Fibroblast of skin of back (primary cell): ENCODE measurements around the gene MYCL.

Experiments
- DNase-seq: peaks from one replicate; pipeline ENCODE4 v3.0.0-alpha.2; 2013

The MYCL gene

DNA sequence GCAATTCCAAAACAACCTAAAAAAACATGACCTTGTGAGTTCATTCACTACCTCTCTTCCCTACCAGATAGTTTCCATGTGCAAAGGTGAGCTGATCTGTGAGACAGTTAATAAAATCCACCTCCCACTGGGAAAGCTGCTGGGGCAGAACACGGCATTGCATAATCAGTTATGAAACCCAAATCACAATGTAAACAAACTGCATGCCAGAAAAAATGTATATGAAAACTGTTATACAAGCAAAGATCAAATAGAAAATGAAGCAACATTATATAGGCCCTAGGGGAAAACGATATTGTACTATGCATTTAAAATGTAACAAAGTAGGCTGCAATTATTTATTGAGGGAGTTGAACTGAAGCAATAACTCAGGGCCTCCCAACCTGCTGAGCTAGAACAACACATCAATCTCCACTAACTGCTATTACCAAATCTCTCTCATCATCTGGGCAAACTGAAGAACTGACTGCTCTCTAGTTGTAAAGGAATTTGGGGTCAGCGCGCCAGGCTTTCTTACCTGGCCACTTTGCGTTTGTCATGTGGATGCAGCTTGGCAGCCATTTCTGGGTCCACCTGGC, 49.4 kb downstream of the MYCL start:
- DNase-seq, result no peak

DNA sequence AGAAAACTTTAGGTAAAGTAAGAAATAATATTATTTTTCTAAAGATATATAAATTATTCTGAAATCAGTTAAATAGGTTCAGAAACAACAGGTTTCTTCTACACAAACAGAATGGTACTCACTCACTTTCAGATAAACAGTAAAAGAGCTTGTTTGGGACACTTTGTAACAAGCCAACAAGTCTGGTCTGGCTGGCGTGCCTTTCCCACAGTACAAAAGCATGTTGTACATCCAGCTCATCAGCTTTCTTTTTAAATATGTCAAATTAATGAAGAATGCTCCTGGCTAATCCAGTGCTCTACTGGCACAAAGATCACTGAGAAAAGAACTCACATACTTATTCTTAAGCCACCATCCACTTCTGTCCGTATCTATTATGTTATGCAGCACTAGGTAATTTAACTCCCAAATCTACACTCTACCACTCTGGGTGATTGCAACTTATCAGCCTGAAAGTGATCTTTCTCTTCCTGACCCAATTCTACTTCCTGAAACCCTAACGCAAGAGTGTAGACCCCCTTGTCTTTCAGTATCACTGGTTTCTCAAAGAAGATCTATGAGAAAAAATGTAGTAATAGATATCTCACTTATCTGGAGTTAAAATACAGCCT, 51.0 kb downstream of the MYCL start:
- DNase-seq, result no peak

DNA sequence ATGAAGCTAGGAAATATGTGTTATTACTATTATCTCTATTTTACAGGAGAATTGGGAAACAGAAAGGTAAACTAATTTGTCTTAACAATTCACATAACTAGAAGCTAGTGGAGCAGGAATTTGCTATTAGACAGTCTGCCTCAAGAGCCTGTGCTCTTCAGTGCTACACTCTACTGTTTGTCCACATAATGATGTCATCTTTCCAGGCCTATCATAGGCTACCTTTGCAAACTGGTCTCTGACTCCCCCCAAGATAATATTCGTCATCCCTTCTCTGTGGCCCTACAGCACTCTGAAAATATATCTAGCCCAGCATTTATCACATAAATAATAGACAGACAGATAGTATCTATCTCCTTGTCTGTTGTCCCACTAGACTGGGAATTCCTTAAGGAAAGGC, 52.5 kb downstream of the MYCL start:
- no peak for DNase-seq

DNA sequence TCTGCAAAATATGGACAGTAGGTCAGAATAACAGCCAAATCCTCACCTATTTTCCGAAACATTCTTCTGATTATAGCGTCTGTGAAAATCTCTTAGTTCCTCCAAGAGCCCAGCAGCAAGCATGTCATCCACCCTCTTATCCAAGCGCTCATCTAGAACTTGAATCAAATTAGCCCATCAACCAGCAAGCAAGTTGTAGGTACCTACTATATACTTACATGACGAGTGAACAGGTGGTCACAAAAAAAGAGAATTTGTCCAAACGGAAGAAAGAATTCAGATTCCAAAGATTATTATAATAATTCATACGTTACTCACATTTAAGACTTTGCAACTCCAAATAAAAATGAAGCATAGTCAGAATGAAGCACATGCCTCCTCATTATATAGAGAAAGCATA, 53.8 kb downstream of the MYCL start:
- no peak for DNase-seq

DNA sequence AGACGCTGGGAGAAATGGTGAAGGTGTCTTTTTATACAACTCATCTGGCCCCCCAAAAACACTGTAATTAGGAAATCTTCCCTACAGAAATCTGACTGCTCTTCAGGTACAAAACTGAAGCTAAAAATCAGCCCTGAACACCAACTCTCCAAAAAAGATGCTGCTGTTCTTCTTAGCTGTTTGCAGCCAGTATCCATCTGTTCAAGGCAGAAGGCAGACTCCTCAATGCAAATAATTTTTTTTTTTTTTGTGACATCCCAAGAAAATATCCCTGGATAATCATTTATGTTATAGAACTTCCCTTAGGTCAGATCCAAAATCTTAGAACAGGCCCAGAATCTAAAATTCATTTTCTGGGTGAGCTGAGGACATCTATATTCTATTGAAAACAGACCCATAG, 54.9 kb downstream of the MYCL start:
- DNase-seq, result no peak

DNA sequence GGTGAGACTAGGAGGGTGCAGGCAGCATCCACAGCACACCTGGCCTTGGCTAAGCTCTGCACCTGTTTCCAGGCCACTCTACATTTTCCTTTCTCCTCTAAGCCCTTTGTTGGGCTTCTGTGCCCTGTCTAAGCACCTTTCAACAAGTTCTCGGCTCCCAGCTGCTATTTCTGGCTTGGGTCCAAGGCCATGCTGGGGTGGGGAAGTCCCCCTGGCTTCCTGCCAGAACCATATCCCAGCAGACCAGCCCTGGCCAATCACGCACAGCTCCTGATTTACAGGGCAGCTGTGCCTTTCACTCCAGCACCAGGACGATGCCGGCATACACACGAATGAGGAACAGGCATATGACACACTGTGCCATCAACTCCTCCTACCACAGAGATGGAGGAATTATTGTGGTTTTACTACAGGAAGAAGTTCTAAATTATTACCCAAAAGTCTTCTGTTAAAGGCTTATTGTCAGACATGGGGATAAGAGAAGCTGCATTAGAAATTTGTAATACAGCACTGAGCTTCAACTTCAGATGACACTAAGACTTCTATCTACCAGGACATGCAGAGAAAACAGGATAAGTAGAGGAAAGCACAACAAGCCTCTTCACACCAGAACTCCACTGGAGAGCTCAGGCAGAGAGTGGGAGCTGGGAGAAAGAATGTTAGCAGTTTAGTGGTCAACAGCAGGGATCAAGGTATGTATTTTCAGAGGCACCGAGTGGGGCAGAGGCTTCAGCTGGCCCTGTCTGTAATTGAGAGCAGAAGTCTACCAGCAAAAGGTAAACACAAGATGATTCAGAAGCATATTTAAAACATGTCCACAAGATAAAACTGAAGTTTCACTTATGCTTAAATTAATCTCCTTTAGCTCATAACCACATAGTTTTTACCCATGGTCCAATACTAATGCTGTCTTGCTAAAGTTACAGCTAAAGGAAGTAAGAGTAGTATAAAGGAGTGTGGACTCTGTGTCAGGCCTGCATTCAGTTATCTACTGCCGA, 55.8 kb downstream of the MYCL start:
- DNase-seq, result peak; percentile 79
